OCI-LY3 (cell line): ENCODE data around the gene NEUROD2.

ENCODE experiments used
- EZH2phosphoT487 ChIP-seq: fragments of 200-600 bp; shearing (Covaris generic); IDR thresholded peaks from 2 replicates; pipeline ENCODE4 v1.6.1; 2018; ENCODE audit warnings: antibody characterized with exemption, mixed run types, low read depth
- TF ChIP-seq, protein P1 (sequence below): fragments of 200-600, 300-600 bp; sonication (generic); IDR thresholded peaks from 2 replicates; pipeline ENCODE4 v1.5.1; 2014; ENCODE audit warnings: antibody characterized with exemption, low read length, low read depth

DNA sequence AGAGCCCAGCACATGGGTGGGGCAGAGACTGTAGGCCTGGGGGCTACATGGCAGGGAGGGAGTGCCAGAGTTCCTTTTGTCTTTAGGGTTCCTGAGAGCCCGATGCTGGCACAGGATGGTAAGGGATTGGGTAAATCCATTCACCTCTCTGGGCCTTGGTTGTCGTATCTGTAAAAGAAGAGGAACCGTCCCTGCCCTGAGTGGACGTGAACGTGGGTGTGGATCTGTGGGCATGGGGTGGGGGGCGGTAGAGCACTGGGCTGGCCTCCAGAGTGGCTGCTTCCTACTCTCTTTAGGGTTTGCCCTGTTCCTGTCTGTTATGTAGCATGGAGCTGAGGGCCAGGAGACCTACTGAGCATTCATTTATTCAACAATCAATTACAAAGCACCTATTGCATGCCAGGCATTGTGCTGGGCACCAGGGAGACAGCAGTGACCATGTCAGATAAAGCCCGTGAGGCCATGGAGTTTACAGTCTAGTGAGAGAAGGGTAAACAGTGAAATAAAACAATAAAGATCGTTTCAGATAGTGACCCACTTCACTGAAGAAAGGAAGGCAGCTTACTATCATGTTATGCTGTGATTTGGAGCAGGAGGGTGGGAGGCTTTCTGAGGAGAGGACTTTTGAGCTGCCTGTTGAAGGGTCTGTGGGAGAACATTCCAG is 44.3 kb upstream of the NEUROD2 start:
- TF ChIP-seq, protein P1, sequence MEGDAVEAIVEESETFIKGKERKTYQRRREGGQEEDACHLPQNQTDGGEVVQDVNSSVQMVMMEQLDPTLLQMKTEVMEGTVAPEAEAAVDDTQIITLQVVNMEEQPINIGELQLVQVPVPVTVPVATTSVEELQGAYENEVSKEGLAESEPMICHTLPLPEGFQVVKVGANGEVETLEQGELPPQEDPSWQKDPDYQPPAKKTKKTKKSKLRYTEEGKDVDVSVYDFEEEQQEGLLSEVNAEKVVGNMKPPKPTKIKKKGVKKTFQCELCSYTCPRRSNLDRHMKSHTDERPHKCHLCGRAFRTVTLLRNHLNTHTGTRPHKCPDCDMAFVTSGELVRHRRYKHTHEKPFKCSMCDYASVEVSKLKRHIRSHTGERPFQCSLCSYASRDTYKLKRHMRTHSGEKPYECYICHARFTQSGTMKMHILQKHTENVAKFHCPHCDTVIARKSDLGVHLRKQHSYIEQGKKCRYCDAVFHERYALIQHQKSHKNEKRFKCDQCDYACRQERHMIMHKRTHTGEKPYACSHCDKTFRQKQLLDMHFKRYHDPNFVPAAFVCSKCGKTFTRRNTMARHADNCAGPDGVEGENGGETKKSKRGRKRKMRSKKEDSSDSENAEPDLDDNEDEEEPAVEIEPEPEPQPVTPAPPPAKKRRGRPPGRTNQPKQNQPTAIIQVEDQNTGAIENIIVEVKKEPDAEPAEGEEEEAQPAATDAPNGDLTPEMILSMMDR: no peak
- no peak for TF ChIP-seq EZH2phosphoT487
